Epidermal melanocyte (primary cell): ENCODE results near the gene LRBA.

Source experiments
- DNase-seq: peaks from one replicate; pipeline ENCODE4 v3.0.0; 2011; ENCODE audit warnings: low spot score; ENCODE audit not compliant: insufficient read length

The LRBA gene

DNA sequence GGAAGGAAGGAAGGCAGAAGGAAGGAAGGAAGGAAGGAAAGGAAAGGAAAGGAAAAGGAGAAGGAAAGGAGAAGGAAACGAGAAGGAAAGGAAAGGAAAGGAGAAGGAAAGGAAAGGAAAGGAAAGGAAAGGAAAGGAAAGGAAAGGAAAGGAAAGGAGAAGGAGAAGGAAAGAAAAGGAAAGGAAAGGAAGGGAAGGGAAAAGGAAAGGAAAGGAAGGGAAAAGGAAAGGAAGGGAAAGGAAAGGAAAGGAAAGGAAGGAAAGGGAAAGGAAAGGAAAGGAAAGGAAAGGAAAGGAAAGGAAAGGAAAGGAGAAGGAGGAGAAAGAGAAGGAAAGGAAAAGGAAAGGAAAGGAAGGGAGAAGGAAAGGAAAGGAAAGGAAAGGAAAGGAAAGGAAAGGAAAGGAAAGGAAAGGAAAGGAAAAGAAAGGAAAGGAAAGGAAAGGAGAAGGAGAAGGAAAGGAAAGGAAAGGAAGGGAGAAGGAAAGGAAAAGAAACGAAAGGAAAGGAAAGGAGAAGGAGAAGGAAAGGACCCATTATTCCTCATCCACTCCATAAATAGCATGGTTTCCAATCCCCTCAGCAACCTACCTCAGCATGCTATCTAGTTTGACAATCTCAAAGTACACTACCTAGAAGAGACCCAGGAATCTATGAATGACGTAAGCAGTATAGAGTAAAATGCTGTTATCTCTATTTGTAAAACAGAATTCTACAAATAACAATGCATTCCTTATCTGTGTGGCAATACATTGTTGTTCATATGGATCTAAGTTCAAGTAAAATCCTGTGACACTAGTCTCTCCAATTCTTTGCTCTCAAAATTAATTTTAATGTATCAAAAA lies 209.7 kb downstream of the LRBA start:
- no peak for DNase-seq

DNA sequence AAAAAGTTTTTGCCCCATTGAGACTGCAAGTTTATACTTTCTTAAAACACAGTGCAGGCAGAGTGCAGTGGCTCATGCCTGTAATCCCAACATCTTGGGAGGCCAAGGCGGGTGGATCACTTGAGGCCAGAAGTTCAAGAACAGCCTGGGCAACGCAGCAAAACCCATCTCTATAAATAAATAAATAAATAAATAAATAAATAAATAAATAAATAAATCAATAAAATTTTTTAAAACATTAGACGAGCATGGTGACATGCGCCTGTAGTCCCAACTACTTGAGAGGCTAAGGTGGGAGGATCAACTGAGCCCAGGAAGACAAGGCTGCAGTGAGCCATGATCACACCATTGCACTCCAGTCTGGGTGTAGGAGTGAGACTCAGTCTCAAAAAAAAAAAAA lies 213.3 kb downstream of the LRBA start:
- no peak for DNase-seq

DNA sequence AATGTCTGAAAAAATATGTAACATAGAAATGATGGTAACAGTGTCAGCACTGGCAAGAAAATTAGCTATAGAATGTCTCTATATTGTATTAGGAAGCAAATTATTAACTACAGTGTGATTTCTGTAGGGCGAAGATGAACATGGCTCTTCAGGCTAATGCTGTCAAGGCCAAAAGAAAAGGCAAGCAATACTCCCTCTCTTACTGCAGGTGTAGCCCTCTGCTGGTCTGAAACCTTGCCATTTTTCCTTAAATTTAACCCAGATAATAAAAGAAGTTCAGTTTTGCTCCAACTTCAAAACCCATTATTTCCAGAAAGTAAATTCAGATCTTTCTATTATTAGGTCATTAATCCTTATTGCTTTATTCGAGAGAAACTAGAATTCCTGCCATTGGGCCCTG lies 215.9 kb downstream of the LRBA start:
- no peak for DNase-seq

DNA sequence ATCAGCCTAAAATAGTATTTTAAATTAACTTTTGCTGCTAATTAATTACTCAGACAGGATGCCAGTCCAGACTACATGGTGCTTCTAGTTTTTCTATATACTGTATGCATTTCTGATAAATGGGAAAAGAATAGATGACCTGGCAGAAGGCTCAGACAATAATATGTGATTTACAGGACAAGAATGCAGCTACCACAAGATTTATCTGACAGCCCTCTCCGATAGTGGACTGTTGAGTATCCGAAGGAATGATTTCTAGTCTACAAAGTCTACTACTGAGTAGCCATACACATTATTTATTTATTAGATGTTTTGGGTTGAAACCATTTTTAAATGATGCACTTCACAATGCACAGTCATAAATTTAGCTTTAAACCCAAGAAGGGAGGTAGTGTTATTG lies 220.4 kb downstream of the LRBA start:
- no peak for DNase-seq

DNA sequence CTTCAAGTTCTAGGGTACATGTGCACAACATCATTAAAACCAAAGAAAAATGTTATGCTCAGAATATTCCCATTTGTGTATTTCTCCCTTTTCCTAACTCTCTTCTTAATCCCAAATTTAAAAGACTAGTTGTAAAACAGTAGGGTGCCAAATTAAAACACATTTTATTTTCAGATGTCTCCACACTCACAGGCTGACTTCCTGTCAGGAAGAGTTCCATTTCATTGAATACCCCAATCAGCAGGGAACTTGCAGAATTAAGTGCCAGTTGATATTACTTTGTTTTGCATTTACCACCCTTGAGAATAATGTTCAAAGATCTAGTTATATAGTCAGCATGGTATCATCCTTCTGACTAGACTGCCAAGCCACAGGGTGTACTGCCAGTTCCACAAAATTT lies 225.2 kb downstream of the LRBA start:
- no peak for DNase-seq

DNA sequence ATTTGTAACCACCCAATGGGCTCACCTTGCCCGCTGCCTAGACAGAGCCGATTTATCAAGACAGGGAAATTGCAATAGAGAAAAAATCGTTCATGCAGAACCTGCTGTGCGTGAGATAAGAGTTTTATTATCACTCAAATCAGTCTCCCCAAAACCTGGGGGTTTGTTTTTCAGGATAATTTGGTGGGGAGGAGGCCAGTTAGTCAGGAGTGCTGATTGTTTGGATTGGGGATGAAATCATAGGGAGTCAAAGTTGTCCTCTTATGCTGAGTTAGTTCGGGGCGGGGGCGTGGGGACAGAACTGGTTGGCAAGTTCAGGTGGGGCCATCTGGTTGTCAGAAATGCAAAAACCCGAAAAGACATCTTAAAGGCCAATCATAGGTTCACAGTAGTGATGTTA lies 230.1 kb downstream of the LRBA start:
- DNase-seq, result no peak

DNA sequence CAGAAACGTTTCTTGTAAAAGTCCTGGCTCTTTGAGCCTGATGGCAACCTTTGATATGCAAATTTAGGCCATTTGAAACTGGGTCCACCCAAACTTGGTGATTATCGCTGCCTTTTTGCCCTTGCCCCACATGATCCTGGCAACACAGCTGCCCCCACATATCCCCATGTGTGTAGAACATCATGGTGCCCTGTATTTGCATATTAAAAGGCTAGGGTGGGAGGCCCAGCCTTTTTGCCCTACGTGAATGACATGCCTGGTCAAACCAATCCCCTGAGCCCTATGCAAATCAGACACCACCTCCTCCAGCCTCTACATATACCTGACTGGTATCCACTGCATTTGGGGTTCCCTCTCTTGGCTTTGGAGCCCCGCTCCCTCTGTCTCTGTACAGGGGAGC lies 230.8 kb downstream of the LRBA start:
- DNase-seq, result no peak

DNA sequence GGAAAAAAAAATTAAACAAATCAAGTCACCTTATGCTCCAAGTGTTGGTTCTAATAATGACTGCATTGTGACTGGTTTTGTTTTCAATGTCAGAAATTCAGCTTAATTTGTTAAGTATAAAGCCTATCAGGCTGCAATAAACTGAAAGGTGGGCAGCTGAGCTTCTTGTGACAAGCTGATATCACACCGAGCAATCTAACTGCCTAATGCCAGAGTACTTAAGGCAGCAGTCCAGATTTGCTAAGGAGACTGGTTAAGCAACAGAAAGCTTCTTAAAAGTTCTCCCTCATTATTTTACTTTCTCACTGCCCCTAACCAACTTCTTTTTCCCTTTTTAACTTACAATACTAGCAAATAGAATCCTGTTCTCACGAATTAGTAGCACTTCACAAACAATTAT lies 232.2 kb downstream of the LRBA start:
- DNase-seq, result no peak

DNA sequence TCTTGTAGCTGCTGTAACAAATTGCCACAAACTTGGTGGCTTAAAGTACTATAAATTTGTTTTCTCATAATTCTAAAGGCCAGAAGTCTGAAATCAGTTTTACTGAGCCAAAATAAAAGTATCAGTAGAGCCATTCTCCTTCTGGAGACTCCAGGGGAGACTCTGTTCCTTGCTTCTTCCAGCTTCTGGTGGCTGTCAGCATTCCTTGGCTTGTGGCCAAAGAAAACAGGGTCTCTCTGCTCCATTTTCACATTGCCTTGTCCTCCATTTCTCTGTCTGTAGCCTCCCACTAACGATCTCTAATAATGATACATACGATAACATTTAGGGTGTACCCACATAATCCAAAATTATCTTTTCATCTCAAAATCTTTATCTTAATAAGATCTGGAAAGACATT lies 232.8 kb downstream of the LRBA start:
- DNase-seq, result no peak

DNA sequence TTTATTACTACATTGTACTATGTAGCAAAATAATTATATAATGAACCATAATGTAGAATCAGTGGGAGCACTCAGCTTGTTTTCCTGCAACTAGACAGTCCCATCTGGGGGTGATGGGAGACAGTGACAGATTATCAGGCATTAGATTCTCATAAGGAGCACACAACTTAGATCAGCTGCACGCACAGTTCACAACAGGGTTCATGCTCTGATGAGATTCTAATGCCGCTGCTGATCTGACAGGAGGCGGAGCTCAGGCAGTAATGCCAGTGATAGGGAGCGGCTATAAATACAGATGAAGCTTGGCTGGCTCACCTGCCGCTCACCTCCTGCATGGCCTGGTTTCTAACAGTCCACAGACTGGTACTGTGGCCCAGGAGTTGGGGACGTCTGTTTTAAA lies 233.9 kb downstream of the LRBA start:
- DNase-seq, result no peak

DNA sequence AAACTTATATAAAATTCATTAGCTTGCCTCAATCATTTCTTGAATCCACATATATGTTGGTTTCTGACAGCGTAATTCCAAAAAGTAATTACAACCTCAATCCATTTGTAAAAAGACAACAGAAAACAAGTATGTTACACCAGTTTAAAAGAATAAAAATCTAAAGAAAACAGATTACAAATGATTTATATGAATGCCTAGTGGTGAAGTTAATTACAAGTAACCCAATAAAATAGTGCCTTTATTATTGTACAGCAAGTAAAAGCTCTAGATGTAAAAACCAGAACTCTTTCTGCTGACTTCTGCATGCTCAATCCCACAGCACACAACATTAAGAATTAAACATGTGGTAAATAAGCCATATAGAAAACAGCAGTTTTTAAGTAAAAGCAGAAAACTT lies 235.4 kb downstream of the LRBA start:
- no peak for DNase-seq

DNA sequence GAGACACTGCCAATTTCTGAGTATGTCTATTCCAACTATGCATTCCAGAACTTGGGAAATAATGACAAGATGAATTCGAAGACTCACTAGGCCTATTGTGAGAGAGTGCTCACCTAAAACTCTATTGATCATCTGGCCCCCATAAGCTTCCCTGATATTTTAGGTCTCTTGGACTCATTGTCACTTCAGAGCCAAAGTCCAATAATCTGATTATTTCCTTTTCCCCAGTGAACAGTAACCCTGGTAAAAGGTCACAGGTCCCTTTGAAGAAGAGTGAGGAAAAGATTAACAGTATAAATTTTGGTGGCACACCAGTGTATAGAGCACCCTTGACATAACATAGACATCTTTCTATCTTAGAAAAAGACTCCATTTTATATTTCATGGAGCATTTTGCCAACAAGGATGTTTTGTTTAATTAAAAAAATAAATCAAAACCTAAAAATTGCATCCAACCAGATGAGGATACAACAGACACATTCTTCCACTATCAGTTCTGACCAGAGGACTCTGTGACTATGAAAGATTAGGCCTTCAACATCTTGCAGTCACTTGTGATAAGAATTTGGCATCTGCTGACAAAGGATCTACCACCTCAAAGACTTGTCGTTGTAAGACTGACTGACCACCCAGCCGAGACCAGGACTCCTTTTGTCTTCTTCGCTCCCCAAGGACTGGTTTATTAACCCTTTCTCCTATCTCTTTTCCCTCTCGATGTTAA lies 241.2 kb downstream of the LRBA start:
- no peak for DNase-seq

DNA sequence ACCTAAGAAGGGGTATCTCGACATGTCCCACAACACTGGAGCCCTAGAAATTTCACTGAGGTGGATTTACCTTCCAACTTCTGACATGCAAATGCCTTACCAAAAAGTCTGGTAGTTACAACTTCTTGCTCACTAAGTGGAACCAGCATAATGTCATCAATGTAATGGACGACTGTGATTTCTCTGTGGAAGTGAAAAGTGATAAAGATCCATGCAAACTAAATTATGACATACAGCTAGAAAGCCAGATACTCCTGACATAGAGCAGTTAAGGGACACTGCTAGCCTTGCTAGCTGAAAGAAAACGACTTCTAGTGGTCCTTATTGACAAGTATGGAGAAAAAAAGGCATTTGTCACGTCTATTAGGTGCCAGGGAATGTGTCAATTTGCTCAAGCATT lies 242.1 kb downstream of the LRBA start:
- DNase-seq, result no peak

DNA sequence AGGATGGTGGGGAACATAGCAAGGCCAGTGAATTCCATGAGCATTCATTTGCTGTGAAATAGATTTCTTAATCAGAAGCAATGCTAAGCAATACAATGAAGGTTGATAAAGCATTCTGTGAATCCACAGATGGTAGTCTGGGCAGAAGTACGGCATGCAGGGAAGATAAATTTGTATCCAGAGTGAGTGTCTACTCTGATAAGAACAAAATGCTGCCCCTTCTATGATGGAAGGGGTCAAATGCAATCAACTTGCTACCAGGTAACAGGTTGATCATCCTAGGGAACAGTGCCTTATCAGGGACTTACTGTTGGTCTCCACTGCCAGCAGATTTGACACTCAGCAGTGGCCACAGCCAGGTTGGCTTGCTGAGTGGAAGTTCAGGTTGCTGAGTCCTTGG lies 243.7 kb downstream of the LRBA start:
- no peak for DNase-seq

DNA sequence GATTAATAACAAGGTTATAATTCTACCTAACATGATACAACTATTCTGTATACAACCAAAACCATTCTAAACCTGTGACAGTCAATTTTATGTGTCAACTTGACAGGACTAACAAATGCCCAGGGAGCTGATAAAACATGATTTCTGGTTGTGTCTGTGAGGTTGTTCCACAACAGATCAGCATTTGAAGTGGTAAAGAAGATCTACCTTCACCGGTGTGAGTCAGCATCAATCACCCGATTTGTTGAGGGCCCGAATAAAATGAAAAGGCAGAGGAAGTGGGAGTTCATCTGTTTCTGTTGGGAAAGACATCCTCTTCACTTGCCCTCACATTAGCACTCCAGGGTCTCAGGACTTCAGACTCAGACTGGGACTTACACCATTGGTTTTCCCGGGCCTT lies 245.2 kb downstream of the LRBA start:
- DNase-seq, result no peak

DNA sequence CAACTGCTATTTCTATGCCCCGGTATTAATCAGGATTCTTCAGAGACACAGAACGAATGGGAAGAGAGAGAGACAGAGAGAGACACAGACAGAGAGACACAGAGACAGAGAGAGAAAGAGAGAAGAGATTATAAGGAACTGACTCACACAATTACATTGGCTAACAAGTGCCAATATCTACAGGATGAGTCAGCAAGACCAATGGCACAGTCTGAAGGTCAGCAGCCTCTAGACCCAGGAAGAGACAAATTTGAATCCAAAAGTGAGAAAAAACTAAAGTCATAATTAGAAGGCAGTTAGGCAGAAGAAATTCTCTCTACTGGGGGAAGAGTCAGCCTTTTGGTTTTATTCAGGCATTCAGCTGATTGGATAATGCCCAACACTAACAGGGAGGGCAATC lies 245.8 kb downstream of the LRBA start:
- DNase-seq, result no peak

DNA sequence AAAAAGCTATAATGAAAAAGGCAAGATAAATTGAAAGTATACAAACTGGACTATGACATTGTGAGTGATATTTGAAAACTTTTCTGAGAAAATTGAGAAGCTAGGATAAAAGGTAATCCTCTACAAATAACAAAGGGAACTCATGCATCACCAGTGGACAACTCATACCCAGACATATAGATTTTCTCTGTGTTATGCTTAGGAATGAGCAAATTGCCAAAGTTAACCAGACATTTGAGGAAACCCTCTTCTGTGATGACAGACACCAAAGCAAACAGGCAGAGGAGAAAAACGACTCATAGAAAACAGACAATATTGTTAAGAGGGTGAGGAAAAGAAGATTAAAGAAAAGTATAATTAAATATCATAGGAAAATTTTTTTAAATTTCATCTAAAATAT lies 246.6 kb downstream of the LRBA start:
- no peak for DNase-seq

DNA sequence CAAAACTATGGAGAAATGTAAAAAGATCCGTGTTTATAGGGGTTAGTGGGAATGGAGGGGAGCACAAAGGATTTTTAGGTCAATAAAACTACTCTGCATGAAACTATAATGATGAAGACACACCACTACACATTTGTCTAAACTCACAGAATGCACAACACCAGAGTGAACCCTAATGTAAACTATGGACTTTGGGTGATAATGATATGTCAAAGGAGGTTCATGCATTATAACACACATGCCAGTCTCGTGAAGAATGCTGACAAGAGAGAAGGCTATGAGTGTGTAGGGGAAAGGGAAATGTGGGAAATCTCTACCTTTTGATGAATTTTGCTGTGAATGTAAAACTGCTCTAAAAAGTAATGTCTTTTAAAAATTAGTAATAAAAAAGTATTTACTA lies 249.9 kb downstream of the LRBA start:
- no peak for DNase-seq

DNA sequence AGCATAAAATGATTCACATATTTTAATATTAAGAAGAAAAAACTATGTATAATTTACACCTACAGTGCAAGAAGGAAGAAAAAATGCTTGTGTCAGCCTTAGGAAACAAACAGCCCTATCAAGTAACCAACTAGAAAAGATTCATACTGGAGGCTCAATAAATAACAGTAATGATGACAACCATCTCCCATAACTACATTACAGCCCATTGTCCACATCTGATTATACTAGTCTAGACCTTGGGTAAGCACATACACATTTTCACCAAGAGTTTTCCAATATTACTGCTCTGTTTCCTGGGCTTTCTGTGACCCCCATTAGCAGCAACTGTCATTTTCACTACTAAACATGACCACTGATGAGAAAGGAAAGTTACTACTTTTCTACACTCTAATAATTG lies 263.4 kb downstream of the LRBA start:
- no peak for DNase-seq

DNA sequence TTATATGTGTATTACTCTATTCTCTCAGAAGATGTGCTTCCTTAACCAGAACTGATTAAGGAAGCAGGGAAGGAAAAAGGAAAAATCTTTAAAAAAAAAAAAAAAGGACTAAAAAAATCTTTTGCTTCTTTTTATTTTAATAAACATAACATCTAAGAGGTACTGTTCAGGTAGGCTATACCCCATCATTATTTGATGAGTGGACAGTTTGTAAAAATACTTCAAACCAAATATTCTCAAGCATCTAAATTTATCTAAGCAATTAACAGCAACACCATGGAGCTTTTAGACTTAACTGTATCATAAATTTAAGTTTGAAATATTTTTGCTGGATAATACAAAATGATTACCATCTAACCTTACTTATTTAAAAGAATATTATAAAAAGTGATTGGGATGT lies 264.3 kb downstream of the LRBA start:
- DNase-seq, result no peak

DNA sequence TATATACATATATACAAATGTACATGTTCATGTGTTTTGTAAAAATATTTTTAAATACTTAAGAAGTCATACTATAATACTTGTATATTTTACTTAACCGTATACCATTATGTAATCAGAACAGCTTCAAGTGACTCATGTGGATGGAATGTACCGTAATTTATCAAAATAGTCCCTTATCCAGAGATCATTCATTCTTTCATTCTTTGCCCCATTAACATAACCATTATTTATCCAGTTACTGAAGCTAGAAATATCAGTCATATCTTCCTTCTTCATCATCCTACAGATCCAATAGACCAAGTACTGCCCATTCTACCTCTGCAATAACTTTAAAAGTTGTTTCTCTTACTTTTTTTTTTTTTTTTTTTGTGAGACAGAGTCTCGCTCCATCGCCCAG lies 268.9 kb downstream of the LRBA start:
- DNase-seq, result no peak

DNA sequence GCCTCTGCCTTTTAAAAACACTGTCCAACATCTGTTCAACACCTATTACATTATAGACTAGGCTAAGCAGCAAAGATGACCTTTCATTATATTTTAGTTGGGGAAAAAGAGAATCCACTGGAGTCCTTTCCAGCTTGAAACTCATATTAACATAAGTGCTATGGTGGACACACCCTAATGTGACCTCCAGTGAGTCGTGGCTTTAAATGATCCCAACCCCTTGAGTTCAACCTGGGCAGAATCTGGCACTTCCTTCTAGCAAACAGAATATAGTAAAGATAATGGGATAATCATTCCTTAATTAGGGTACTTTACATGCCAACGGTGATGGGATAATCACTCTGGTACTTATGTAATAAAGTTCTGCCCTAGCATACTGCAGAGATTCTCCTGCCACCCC lies 270.5 kb downstream of the LRBA start:
- no peak for DNase-seq
